ENCODE results near the gene MPDZ. TPM values are rescaled to one million over a fixed set of nuclear protein-coding genes. Genes with fewer than 3 reads are reported as not detected.

MPDZ gene
- total RNA-seq, 1 experiment from 2014 or later, result 16.6 TPM

- Histone ChIP-seq H3K4me3 (ENCODE audit: low read depth in 2 of 2, low read length in 2 of 2) (no peak overlapping the region), H3K4me1 (ENCODE audit: control insufficient read depth, insufficient read depth, low read length) (no peaks in the 10 kb centered on the region), H3K9me3 (ENCODE audit: control insufficient read depth, insufficient read depth, low read depth, low read length) (no peaks in the 10 kb centered on the region), H3K27ac (ENCODE audit: low read length) (no peak overlapping the region), H3K27me3 (ENCODE audit: control insufficient read depth, insufficient read depth, low read length) (no peaks in the 10 kb centered on the region), H3K36me3 (ENCODE audit: control insufficient read depth, insufficient read depth, low read length) (no peaks in the 10 kb centered on the region)
- no peak for TF ChIP-seq TCF7L2 (IDR thresholded peaks at IDR 0.05; ENCODE audit: low read depth, low read length)
- TF ChIP-seq SIN3A (IDR thresholded peaks at IDR 0.05; ENCODE audit: borderline replicate concordance, insufficient read depth, low read depth, low read length), result no peak
- no peak for TF ChIP-seq POLR2AphosphoS5 (IDR thresholded peaks at IDR 0.05; ENCODE audit: low read depth, low read length)
- no peak for TF ChIP-seq REST (IDR thresholded peaks at IDR 0.05; ENCODE audit: insufficient read depth in 1 of 2, low read depth in 2 of 2, low read length in 1 of 2)
- TF ChIP-seq CTCF (IDR thresholded peaks at IDR 0.05), result no peak
- ChIA-PET POLR2A (no interaction called here), CTCF (interaction anchor here (0.5 kb wide), 1 partner anchor 68 kb away, joined by 6 read pairs; no protein-coding TSS in a partner anchor)
- BruUV-seq (replicated peaks), result no TSS peak
- ATAC-seq (no peak), DNase-seq (ENCODE audit: low read depth, low spot score) (no peak)
- in situ Hi-C loops (cut with HindIII; ENCODE audit: low pct_unique_long_range_greater_than_20kb, low sequenced_read_pairs), result no loop called here
- intact Hi-C loops (cut with micrococcal nuclease; ENCODE audit: unreplicated experiment), result no loop called here
Measured at GRCh38 chr9:13284011-13284410, 4.5 kb upstream of the MPDZ start.

GRCh38 chr9:13282998-13283397 is 3.5 kb upstream of the MPDZ start:
- ChIA-PET CTCF (no interaction called here), POLR2A (no interaction called here)
- no peaks in the 10 kb centered on the region for H3K4me1 ChIP-seq (ENCODE audit: control insufficient read depth, insufficient read depth, low read length)
- no peaks in the 10 kb centered on the region for H3K9me3 ChIP-seq (ENCODE audit: control insufficient read depth, insufficient read depth, low read depth, low read length)
- H3K27me3 ChIP-seq (ENCODE audit: control insufficient read depth, insufficient read depth, low read length), result no peaks in the 10 kb centered on the region
- DNase-seq (ENCODE audit: low read depth, low spot score), result no peak
- no peak for ATAC-seq
- BruUV-seq (replicated peaks), result no TSS peak
- no peak overlapping the region for H3K27ac ChIP-seq (ENCODE audit: low read length)
- no peak for TF ChIP-seq POLR2AphosphoS5 (IDR thresholded peaks at IDR 0.05; ENCODE audit: low read depth, low read length)
- no peak for TF ChIP-seq TCF7L2 (IDR thresholded peaks at IDR 0.05; ENCODE audit: low read depth, low read length)
- TF ChIP-seq SIN3A (IDR thresholded peaks at IDR 0.05; ENCODE audit: borderline replicate concordance, insufficient read depth, low read depth, low read length), result no peak
- no peak for TF ChIP-seq REST (IDR thresholded peaks at IDR 0.05; ENCODE audit: insufficient read depth in 1 of 2, low read depth in 2 of 2, low read length in 1 of 2)
- no peak for TF ChIP-seq CTCF (IDR thresholded peaks at IDR 0.05)
- in situ Hi-C loops (cut with HindIII; ENCODE audit: low pct_unique_long_range_greater_than_20kb, low sequenced_read_pairs), result no loop called here
- no peaks in the 10 kb centered on the region for H3K36me3 ChIP-seq (ENCODE audit: control insufficient read depth, insufficient read depth, low read length)
- H3K4me3 ChIP-seq (ENCODE audit: low read depth in 2 of 2, low read length in 2 of 2), result no peak overlapping the region
- intact Hi-C loops (cut with micrococcal nuclease; ENCODE audit: unreplicated experiment), result no loop called here
